ENCODE results near the gene WDHD1. TPM values are rescaled to one million over a fixed set of nuclear protein-coding genes. Genes with fewer than 3 reads are reported as not detected.

The WDHD1 gene
- total RNA-seq, 1 donor from 2014 or later = 19.6 TPM

DNA sequence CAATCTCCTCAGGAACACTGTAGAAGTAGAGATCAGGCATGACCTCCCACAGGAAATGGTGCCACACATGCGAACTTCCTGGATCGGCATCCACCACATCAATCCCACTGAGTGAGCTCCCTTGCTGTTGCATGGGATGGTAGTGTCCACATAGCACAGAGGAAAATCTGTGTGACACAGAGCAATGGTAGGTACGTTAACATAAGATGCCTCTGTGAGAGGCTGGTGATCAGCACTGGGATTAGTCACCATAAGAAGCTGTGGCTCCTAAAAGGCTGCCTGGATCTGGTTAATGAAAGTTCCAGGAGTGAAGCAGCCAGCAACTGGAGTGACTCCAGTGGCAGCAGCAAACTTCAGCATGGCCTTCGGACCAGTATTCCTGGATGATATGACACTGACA lies 21.8 kb downstream of the WDHD1 start:
- DNase-seq (ENCODE audit: low read depth) = no peak
- no peak overlapping the region for H3K4me3 ChIP-seq (ENCODE audit: low read depth, low read length)
- TF ChIP-seq, protein P1, sequence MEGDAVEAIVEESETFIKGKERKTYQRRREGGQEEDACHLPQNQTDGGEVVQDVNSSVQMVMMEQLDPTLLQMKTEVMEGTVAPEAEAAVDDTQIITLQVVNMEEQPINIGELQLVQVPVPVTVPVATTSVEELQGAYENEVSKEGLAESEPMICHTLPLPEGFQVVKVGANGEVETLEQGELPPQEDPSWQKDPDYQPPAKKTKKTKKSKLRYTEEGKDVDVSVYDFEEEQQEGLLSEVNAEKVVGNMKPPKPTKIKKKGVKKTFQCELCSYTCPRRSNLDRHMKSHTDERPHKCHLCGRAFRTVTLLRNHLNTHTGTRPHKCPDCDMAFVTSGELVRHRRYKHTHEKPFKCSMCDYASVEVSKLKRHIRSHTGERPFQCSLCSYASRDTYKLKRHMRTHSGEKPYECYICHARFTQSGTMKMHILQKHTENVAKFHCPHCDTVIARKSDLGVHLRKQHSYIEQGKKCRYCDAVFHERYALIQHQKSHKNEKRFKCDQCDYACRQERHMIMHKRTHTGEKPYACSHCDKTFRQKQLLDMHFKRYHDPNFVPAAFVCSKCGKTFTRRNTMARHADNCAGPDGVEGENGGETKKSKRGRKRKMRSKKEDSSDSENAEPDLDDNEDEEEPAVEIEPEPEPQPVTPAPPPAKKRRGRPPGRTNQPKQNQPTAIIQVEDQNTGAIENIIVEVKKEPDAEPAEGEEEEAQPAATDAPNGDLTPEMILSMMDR (conservative IDR thresholded peaks at IDR 0.05; ENCODE audit: low read depth, low read length) = no peak

DNA sequence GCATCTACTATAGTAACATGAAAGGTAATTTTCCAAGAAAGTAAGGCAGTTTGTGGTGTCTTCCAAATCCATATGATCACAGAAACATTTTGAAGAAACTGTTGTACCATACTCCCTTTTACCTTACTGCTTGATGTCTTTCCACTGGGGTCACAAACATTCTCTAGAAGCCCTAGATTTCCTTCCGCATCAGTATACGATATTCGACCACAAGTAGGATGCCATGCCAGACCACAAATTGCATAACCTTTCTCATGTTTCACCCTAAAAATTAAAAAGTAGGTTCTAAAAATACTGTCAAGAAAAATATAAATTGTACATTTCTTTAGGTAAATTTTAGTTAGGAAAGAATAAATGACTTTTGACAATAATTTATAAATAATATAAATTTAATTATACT lies 26.5 kb downstream of the WDHD1 start:
- DNase-seq (ENCODE audit: low read depth) = no peak
- no peak overlapping the region for H3K4me3 ChIP-seq (ENCODE audit: low read depth, low read length)
- TF ChIP-seq, protein P1 (conservative IDR thresholded peaks at IDR 0.05; ENCODE audit: low read depth, low read length) = no peak

DNA sequence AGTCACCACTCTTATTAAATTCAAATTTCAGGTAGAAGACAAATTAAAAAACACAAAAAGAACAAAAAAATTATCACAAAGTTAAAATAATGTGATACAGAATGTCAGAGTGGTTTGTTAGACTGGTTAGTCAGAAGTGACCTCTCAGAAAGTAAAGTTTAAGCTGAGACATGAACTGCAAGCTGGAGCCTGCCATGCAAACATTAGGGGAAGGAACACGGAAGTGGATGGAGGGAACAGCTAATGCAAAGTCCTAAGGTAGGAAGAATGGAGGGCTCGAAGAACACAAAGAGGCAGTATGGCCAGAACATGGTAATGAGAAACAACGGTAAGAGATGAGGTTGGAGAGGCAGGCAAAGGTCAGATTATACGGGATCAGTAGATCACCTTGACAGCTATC lies 41.7 kb downstream of the WDHD1 start:
- TF ChIP-seq, protein P1 (conservative IDR thresholded peaks at IDR 0.05; ENCODE audit: low read depth, low read length) = no peak
- H3K4me3 ChIP-seq (ENCODE audit: low read depth, low read length) = no peak overlapping the region
- DNase-seq (ENCODE audit: low read depth) = no peak

DNA sequence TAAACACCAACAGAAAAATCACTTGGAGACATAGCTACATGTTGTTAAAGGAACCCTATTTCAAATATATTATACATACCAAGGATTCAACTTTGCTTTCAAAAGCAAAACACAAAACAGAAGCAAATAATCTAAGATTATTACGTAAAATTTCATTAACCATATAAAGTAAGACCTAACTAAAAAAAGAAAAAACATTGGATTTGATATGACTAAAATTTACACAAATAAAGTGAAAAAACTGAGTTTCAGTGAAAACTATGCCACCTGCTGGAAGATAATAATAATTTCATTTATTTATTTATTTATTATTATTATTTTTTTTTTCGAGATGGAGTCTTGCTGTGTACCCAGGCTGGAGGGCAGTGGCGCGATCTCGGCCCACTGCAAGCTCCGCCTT lies 45.2 kb downstream of the WDHD1 start:
- no peak for DNase-seq (ENCODE audit: low read depth)
- H3K4me3 ChIP-seq (ENCODE audit: low read depth, low read length) = no peak overlapping the region
- TF ChIP-seq, protein P1 (conservative IDR thresholded peaks at IDR 0.05; ENCODE audit: low read depth, low read length) = no peak

DNA sequence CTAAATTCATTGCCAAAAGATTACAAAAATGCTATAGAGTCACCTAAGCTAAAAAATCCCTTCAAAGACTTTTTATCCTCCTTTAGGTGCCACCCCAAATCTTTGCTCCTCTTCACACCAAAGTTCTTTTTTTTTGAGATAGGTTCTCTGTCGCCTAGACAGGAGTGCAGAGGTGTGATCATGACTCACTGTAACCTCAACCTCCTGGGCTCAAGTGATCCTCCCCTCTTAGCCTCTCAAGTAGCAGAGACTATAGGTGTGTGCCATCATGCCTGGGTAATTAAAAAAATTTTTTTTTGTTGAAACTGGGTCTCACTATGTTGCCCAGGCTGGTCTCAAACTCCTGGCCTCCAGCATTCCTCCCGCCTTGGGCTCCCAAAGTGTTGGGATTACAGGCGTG lies 47.9 kb downstream of the WDHD1 start:
- DNase-seq (ENCODE audit: low read depth) = no peak
- no peak overlapping the region for H3K4me3 ChIP-seq (ENCODE audit: low read depth, low read length)
- TF ChIP-seq, protein P1 (conservative IDR thresholded peaks at IDR 0.05; ENCODE audit: low read depth, low read length) = no peak

DNA sequence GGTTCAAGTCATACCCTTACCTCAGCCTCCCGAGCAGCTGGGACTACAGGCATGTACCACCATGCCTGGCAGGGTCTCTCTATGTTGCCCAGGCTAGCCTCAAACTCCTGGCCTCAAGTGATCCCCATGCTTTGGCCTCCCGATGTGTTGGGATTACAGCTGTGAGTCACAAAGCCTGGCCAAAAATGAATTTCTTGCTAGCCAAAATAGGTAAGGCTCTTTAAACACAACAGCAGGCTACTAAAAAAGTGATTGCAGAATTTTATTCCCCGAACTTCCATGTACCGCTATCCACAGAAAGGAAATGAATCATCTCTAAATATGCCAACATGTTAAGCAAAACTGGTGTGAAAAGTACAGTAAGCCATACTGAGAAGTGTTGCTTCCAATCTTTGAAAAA lies 50.6 kb downstream of the WDHD1 start:
- TF ChIP-seq, protein P1 (conservative IDR thresholded peaks at IDR 0.05; ENCODE audit: low read depth, low read length) = no peak
- no peak for DNase-seq (ENCODE audit: low read depth)

DNA sequence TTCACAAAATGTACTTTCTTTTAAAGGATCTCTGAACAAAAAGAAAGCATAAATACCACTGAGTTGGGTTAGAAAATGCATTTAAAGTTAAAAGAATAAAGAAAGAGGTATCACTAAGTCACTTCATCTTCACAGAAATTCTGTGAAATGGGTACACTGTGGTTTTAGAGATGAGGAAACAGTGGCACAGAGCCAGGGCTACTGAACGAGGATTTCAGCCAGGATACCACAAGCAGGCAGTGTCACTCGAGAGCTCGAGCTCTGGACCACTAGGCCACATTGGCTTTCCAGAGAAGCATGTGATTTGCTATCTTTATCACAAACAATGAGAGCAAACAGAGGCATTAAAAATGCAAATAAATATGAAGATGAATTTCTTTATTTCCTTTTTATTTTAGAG lies 51.0 kb downstream of the WDHD1 start:
- no peak for DNase-seq (ENCODE audit: low read depth)
- H3K4me3 ChIP-seq (ENCODE audit: low read depth, low read length) = no peak overlapping the region
- TF ChIP-seq, protein P1 (conservative IDR thresholded peaks at IDR 0.05; ENCODE audit: low read depth, low read length) = no peak

More for the DNA sequence above, 50.6 kb downstream of the WDHD1 start:
- no peak overlapping the region for H3K4me3 ChIP-seq (ENCODE audit: low read depth, low read length)

Data from epithelial cell of proximal tubule (primary cell).